Smooth muscle cell of bladder (primary cell): Measurements from ENCODE around the gene AICDA. TPM values are rescaled to one million over a fixed set of nuclear protein-coding genes. Genes with fewer than 3 reads are reported as not detected.

Experiments used
- total RNA-seq: library from RNA; depleted of rRNA; stranded (reverse); fragments of >200 nt; gene quantifications from 2 replicates; pipeline ENCODE4 v1.2.3, GENCODE V29; 2014

AICDA gene
- total RNA-seq, result not detected in 2 replicates

DNA sequence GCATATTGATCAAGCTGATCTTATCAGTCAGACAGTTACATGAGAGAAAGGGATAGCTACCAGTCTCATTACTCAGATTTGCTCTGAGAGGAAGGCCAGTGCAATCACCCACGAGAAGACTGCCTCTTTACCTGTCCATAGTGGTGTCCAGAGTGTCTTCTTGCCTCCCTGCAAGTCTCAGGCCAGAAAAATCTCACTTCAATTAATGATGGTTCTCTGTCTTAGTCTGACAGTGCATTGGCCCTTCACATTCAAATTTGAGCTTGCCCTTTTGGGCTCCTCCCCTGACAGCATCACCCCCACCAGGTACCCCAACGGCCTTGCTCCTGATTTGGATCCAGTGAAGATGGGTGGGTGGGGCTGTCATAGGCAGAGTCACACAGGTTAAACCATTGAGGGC, at the start of gene AICDA:
Gene AICDA (minus strand): TSS at position 231 of the 400 bp plus-strand sequence. CDS start 92 bp downstream, at position 139.

Other genes with a start within 250 kb of the AICDA start
- gene CLEC6A, start 156.9 kb downstream of the AICDA start, total RNA-seq, result not detected in 2 replicates
- not detected in 2 replicates for gene CLEC4D, start 99.4 kb downstream of the AICDA start, total RNA-seq
- not detected in 2 replicates for gene CLEC4E, start 72.0 kb downstream of the AICDA start, total RNA-seq
- gene MFAP5, start 50.0 kb upstream of the AICDA start, total RNA-seq, result 20.3 and 95.2 TPM in 2 replicates
- 19.8 and 24.0 TPM in 2 replicates for gene RIMKLB, start 85.1 kb upstream of the AICDA start, total RNA-seq
- gene A2ML1, start 209.8 kb upstream of the AICDA start, total RNA-seq, result 0.09 and 0.14 TPM in 2 replicates